DOHH2 (cell line): ENCODE measurements around the gene SMPD3.

Source experiments
- H3F3A ChIP-seq: fragments of 200-600 bp; sonication (generic), shearing (Covaris generic); 2 replicates; pipeline ENCODE4 v1.6.0; 2016; ENCODE audit warnings: antibody characterized with exemption, mild to moderate bottlenecking; ENCODE audit not compliant: control insufficient read depth, insufficient read depth
- H3K27ac ChIP-seq: fragments of 200-600 bp; sonication (generic); 2 replicates; pipeline ENCODE4 v1.5.1; 2014; ENCODE audit warnings: low read depth, mild to moderate bottlenecking, low read length, moderate library complexity
- H3K27me3 ChIP-seq: fragments of 200-600 bp; sonication (generic); 2 replicates; pipeline ENCODE4 v1.6.1; 2014; ENCODE audit warnings: mild to moderate bottlenecking, low read length, mixed read lengths; ENCODE audit not compliant: control insufficient read depth
- H3K36me3 ChIP-seq: fragments of 200-600 bp; sonication (generic); 2 replicates; pipeline ENCODE4 v1.6.1; 2014; ENCODE audit warnings: mild to moderate bottlenecking, low read length, moderate library complexity, mixed read lengths; ENCODE audit not compliant: control insufficient read depth
- H3K4me1 ChIP-seq: fragments of 200-600 bp; sonication (generic); 2 replicates; pipeline ENCODE4 v1.6.1; 2014; ENCODE audit warnings: mild to moderate bottlenecking, low read length, mixed read lengths; ENCODE audit not compliant: control insufficient read depth
- H3K4me2 ChIP-seq: fragments of 200-600 bp; sonication (generic); 2 replicates; pipeline ENCODE4 v1.6.0; 2014; ENCODE audit warnings: mild to moderate bottlenecking, low read length, moderate library complexity
- H3K4me3 ChIP-seq: fragments of 200-600 bp; sonication (generic); 2 replicates; pipeline ENCODE4 v1.5.1; 2014; ENCODE audit warnings: mild to moderate bottlenecking, low read length, mixed read lengths
- H3K79me2 ChIP-seq: fragments of 200-600 bp; sonication (generic); 2 replicates; pipeline ENCODE4 v1.6.1; 2014; ENCODE audit warnings: mild to moderate bottlenecking, low read length, mixed read lengths; ENCODE audit not compliant: control insufficient read depth
- H3K9me2 ChIP-seq: fragments of 200-600 bp; sonication (generic); replicated peaks from 2 replicates; pipeline ENCODE4 v1.6.1; 2014; ENCODE audit warnings: mild to moderate bottlenecking, low read length, mixed read lengths; ENCODE audit not compliant: control insufficient read depth
- H3K9me3 ChIP-seq: fragments of 200-600 bp; sonication (generic); 2 replicates; pipeline ENCODE4 v1.6.1; 2014; ENCODE audit warnings: antibody characterized with exemption, low read length, mixed read lengths; ENCODE audit not compliant: control insufficient read depth, insufficient read depth
- H4K20me1 ChIP-seq: fragments of 200-600 bp; sonication (generic); 2 replicates; pipeline ENCODE4 v1.6.0; 2014; ENCODE audit warnings: low read depth, mild to moderate bottlenecking, antibody characterized with exemption, low read length, moderate library complexity; ENCODE audit not compliant: control insufficient read depth, insufficient read depth
- CTCF ChIP-seq: fragments of 200-600 bp; sonication (generic); IDR thresholded peaks from one replicate; pipeline ENCODE4 v1.5.1; 2014; ENCODE audit warnings: antibody characterized with exemption, mild to moderate bottlenecking, low read depth, low read length; ENCODE audit not compliant: poor library complexity, severe bottlenecking
- EZH2phosphoT487 ChIP-seq: fragments of 200-600 bp; sonication (generic); IDR thresholded peaks from 2 replicates; pipeline ENCODE4 v1.6.1; 2017; ENCODE audit warnings: borderline replicate concordance, mild to moderate bottlenecking, antibody characterized with exemption, low read length, moderate library complexity, mixed read lengths

SMPD3 gene

GRCh38 chr16:68372806-68373205 lies 75.5 kb downstream of the SMPD3 start:
- Histone ChIP-seq H3K9me2 (no peaks in the 10 kb centered on the region), H3K4me3 (no peak overlapping the region), H3K27ac (no peak overlapping the region), H4K20me1 (no peaks in the 10 kb centered on the region; the same call in 1 of the 2 replicates), H3K79me2 (no peaks in the 10 kb centered on the region), H3F3A (no peaks in the 10 kb centered on the region), H3K4me1 (peaks cover 17% of the 10 kb centered on the region), H3K9me3 (no peaks in the 10 kb centered on the region), H3K27me3 (peaks cover 5% of the 10 kb centered on the region; the same call in 1 of the 2 replicates), H3K4me2 (no peak overlapping the region), H3K36me3 (no peaks in the 10 kb centered on the region)
- TF ChIP-seq EZH2phosphoT487 (no peak), CTCF (no peak)

GRCh38 chr16:68372381-68372720 lies 76.0 kb downstream of the SMPD3 start:
- Histone ChIP-seq H3K4me1 (peaks cover 20% of the 10 kb centered on the region), H3K36me3 (no peaks in the 10 kb centered on the region), H3K9me3 (no peaks in the 10 kb centered on the region), H3K27ac (no peak overlapping the region), H3K4me3 (no peak overlapping the region), H3F3A (no peaks in the 10 kb centered on the region), H4K20me1 (no peaks in the 10 kb centered on the region; the same call in 1 of the 2 replicates), H3K4me2 (no peak overlapping the region), H3K79me2 (no peaks in the 10 kb centered on the region), H3K27me3 (peaks cover 5% of the 10 kb centered on the region; the same call in 1 of the 2 replicates), H3K9me2 (no peaks in the 10 kb centered on the region)
- TF ChIP-seq CTCF = no peak
- no peak for TF ChIP-seq EZH2phosphoT487

GRCh38 chr16:68371706-68372380 lies 76.5 kb downstream of the SMPD3 start:
- Histone ChIP-seq H3F3A (no peaks in the 10 kb centered on the region), H3K4me2 (no peak overlapping the region), H3K36me3 (no peaks in the 10 kb centered on the region), H3K4me3 (no peak overlapping the region), H3K27me3 (peaks cover 5% of the 10 kb centered on the region; the same call in 1 of the 2 replicates), H3K4me1 (peaks cover 20% of the 10 kb centered on the region), H3K27ac (no peak overlapping the region), H3K9me3 (no peaks in the 10 kb centered on the region), H3K9me2 (no peaks in the 10 kb centered on the region), H4K20me1 (no peaks in the 10 kb centered on the region; the same call in 1 of the 2 replicates), H3K79me2 (no peaks in the 10 kb centered on the region)
- TF ChIP-seq CTCF (no peak), EZH2phosphoT487 (no peak)
